HG03175 (cell line): ENCODE data around the gene FKBP1C.
A peak's percentile ranks its signal among the peaks of the same experiment; 100 is the strongest.

Source experiments
- ATAC-seq: cut with Tn5 transposase; IDR thresholded peaks from one replicate; pipeline ENCODE4 v1.9.1; 2021; ENCODE audit warnings: mild to moderate bottlenecking, moderate library complexity; ENCODE audit not compliant: unreplicated experiment

FKBP1C gene

DNA sequence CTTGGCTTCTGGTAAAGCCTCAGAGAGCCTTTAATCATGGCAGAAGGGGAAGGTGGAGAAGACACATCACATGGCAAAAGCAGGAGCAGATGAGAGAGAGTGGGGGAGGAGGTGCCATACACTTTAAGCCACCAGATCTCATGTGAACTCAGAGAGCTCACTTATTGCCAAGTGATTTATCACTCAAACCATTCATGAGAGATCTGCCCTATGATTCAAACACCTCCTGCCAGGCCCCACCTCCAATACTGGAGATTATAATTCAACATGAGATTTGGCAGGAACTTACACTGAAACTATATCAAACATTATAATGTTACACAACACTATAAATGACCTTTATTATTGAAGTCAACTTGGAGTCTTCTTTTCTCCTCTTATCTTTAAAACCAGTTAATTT lies 47.9 kb downstream of the FKBP1C start:
- ATAC-seq = no peak

DNA sequence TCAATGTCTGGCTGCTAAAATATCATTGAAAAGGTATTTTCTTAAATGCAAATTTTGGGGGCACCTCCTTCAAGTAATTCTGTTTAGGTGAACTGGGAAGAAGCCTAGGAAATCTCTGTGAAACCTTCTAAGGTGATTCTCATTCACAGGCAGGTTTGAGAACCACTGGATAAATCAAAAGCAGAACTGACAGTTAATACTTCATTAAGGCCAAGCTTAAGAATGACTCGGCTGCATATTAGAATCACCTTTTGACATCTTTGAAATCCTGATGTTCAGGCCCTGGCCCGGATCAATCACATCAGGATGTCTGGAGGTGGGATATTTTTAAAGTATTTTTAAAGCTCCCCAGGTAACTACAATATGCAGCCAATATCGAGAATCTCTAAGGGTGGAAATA lies 50.6 kb downstream of the FKBP1C start:
- ATAC-seq = peak; percentile 91
